HG02798 (cell line): ENCODE measurements around the gene AIFM3.
"Not testable (repeated sequence)": the region's sequence is repeated elsewhere in the genome, so short reads cannot be mapped to it uniquely, and the experiment has no call there.

Experiments
- ATAC-seq: cut with Tn5 transposase; IDR thresholded peaks from one replicate; pipeline ENCODE4 v1.9.1; 2021; ENCODE audit warnings: mild to moderate bottlenecking; ENCODE audit not compliant: unreplicated experiment, poor library complexity

Gene AIFM3

DNA sequence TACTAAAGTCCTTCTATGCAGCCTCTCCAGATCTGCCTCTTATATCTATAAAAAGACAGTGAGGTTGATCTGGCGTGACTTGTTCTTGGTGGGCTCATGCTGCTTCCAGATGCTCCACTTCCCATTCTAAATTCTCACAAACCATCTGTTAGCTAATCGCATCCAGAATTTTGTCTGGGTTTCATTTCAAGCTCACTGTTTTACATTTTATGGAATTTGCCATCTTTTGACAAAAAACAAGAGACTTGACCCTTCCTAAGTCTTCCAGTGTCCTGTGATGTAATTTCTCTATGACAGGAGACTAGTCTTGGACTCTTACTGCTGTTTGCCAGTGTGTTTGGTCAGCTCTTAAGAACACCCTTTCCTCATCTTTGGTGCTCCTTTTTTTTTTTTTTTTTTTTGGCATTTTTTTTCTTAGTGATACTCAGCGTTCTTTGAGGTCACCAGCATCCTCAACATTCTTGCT is 26.8 kb upstream of the AIFM3 start:
- no peak for ATAC-seq

DNA sequence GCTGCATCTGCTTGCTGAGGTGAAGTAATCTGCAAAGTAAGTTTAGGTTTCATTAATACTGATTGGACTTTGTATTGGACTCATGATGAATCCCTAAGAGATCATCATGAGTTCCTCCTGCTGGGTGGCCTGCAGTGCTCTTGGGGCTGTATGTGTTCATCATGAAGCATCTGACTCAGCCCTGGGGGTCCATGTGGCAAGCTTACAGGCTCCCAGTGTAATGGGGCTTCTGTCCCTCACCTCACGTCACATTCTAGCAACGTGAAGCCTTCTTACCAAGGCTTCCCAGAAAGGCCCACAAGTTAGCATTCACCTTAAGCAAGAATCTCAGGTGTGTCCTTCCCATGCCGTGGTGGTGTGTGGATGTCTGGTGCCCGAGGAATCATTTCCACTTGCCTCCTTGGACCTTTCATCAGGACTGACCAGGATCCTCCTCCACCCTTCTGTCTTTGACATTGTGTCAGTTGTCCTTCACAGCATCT is 26.1 kb upstream of the AIFM3 start:
- no peak for ATAC-seq

DNA sequence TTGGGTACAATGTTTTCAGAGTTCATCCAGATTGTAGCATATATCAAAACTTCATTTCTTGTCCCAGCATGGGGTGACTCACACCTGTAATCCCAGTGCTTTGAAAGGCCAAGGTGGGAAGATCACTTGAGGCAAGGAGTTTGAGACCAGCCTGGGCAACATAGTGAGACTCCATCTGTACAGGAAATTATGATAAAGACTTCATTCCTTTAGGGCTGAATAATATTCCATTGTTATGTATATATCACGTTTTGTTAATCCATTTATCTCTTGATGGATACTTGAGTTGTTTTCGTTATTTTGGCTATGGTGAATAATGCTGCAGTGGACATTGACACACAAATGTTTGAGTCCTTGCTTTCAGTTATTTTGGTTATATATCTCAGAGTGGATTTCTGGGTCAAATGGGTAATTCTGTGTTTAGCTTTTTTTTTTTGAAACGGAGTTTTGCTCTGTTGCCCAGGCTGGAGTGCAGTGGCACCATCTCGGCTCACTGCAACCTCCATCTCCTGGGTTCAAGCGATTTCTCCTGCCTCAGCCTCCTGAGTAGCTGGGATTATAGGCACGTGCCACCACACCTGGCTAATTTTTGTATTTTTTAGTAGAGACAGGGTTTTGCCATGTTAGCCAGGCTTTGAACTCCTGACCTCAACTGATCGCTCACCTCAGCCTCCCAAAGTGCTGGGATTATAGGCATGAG is 24.7 kb upstream of the AIFM3 start:
- ATAC-seq = not testable (repeated sequence)

DNA sequence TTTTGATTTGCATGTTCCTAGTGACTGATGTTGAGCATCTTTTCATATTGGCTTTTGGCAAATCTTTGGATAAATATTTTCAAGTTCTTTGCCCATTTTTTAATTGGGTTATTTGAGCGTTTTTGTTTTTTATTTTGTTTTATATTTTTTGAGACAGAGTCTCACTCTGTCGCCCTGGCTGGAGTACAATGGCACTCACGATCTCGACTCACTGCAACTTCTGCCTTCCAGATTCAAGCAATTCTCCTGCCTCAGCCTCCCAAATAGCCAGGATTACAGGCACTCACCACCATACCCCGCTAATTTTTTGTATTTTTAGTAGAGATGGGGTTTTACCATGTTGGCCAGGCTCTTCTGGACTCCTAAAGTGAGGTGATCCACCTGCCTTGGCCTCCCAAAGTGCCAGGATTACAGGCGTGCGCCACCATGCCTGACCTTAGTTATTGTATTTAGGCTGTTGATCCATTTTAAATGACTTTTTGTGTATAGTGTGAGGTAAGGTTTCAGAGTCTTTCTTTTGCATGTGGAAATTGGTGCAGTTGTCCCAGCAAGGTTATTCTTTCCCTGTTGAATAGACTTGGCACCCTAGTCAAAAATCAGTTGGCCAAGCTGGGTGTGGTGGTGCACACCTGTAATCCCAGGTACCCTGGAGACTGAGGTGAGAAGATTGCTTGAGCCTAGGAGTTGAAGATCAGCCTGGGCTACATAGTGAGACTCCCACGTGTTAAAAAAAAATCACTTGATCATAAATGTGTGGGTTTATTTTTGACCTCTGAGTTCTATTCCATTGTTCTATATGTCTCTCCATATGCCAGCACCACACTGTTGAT is 23.7 kb upstream of the AIFM3 start:
- no peak for ATAC-seq

DNA sequence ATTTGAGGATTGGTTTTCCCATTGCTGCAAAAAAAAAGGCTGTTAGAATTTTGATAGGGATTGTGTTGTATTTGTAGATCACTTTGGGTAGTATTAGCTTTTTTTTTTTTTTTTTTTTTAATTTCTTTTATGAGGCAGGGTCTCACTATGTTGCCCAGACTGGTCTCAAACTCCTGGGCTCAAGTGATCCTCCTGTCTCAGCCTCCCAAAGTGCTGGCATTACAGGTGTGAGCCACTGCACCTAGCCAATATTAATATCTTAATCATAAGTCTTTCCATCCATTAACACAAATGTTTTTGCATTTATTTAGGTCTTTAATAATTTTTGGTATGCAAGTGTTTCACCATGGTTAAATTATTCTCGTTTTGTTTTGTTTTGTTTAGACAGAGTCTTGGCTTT is 23.0 kb upstream of the AIFM3 start:
- ATAC-seq = no peak

DNA sequence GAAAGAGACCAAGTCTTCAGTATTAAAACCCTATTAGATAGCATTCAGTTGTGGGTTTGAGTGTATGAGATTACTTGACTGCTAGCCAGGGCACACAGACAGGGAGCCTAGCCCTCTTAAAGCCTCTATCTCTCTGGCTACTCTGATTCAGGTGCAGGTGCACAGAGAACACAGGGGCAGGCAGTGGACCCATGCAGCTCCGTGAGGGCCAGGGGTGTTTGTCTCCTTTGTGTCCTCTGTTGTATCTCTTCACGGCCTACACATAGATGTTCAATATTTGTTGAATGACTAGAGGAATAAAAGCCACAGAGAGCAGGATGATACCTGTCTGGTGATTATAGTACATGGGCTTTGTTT is 21.5 kb upstream of the AIFM3 start:
- no peak for ATAC-seq

DNA sequence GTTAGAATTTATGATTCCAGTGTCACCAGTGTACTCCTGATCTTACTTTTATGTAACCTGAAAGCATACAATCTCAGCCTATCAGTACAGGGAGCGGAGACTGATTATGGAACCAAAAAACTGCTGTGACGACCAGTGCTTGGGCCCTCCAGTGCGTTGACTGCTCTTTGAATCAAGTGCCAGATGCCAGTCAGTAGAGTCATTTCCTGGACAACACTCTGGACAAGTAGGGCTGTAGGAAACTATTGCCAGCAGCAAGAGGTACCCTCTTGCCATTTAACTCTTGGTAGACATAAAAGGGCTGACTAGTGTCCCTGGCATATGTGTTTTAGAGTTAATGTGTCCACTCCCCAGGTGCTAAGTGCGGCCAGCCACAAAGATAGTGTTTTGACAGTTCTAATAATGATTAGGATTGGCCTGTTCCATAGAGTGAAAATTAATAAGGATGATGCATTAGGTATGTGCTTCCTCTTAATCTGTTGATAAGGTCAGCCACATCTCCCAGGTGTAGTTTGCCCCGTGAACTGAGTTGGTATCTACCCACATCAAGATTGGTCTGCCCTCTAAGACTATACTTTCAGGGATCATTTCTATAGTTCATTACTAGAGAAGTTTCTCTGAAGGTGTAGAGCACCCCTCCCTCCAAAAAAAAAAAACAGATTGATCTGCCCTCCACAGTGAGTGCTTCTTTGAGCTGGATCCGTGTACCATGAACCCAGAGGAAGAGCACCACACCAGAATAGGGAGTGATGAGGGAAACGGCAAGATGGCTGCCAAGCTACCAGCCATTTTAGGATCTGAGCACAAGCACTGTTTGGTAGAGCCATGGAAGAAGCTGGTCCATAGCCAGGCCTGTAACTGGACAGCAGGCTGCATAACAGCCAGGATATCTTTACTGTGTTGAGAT is 20.7 kb upstream of the AIFM3 start:
- no peak for ATAC-seq

DNA sequence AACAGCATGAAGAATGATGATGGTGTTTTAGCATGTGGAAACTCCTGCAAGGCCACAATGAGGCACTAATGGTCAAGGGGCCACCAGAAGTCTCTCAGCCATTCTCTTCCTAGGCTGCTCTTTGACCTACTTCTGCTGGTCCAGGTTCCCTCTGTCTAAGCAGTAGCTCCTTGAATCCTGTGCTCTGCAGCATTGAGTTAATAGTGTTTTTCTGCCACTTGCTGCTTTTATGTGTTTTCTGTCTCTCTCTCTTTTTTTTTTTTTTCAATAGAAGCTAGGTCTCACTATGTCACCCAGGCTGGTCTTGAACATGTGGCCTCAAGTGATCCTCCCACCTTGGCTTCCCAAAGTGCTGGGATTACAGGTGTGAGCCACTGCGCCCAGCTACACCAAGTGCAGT is 20.1 kb upstream of the AIFM3 start:
- ATAC-seq = no peak

DNA sequence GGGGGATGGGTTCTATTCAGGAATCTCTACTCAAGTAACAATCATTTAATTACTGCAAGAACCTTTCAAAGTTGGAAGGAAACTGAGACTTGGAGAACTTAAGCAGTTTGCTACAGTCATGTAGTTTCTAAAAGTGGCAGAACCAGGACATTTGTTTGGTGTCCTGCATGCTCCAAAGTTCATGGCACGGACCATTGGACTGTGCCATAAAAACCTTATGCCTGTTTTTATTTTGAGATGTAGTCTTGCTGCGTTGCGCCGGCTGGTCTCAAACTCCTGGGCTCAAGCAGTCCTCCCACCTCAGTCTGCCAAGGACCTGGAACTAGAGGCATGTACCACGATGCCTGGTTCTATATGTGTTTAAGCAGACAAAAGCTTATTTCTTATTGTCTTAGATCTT is 18.6 kb upstream of the AIFM3 start:
- no peak for ATAC-seq

DNA sequence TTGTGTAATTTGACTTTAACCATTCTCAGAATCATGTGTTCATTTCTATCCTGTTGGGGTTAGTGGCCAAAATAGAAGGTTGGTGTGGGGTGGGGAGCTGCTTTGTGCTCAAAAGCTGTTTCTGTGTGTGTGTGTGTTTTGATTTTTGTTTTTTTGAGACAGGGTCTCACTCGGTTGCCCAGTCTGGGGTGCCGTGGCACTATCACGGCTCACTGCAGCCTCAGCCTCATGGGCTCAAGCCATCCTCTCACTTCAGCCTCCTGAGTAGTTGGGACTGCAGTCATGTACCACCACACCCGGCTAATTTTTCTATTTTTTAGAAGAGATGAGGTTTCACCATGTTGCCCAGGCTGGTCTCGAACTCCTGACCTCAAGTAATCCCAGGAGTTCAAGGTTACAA is 18.1 kb upstream of the AIFM3 start:
- no peak for ATAC-seq

DNA sequence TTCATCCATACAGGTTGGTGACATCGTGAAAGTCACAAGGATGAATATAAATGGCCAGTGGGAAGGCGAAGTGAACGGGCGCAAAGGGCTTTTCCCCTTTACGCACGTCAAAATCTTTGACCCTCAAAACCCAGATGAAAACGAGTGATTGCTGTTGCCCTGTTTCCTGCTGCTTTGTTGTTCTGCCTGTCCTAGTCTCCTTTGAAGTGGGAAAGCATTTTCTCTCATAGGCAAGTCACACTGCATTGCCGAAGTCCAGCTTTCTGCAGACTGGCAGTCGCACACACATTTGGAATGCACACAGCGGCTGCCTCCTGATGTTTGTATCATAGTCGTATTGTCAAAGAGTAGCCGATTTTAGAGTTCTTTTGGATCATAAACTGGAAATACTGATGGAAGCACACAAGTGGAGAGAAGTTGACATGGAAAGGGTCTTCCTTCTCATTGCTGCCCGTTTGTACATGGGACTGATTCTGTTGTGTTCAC is 17.3 kb upstream of the AIFM3 start:
- ATAC-seq = no peak

DNA sequence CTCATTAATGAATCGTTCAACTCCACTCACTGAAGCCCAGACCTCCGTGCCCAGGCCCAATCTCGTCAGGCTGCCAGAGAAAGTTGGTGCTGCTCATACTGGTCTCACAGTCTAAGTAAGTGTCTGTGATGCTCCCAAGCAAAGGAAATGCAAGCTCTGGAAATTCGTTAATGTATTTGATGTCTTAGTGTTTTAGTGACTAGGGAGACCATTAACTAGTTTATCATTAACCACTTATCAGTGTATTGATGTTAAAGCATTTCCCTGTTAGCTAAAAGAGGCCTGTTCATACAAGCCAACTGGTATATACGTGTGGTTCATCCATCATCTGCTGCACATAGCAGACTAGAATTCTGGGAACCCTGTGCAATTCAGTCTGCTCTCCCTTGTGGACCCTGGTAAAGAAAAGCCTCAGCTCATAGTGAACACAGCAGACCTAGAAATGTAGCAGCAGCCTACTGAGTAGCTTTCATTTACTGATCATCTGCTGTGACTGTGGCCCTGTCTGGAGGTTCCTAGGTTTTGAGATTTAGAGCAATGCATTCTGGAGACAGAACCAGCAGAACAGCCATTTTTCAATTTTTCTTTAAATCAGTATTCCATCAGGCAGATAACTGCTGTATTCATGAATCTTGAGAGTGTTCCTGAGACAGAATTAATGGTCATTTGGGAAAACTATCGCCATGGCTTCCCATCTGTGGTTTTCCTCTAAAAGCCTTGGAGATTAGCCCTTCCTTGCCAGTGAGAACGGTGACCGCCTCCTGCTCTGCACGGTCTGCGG is 15.7 kb upstream of the AIFM3 start:
- ATAC-seq = no peak

DNA sequence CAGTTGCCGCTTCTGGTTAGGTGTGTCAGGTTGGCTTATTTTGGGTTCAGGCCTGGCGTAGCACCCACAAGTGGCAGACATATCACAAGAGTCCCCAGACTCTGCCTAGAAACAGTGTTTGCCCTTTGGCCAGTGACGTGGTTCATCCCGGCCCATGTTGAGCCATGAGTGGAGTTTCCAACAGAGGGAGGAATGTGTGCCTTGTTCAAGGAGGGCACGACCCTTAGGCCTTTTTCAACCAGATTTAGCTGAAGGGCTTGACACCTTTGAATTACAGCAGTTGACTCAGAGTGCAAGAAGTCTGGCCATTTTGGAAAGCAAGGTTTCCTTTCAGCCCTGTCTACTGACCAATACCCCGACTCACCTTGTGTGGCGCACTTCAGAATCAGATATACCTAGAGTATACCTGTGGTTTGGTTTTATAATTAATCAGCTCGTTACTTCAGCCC is 15.1 kb upstream of the AIFM3 start:
- no peak for ATAC-seq

DNA sequence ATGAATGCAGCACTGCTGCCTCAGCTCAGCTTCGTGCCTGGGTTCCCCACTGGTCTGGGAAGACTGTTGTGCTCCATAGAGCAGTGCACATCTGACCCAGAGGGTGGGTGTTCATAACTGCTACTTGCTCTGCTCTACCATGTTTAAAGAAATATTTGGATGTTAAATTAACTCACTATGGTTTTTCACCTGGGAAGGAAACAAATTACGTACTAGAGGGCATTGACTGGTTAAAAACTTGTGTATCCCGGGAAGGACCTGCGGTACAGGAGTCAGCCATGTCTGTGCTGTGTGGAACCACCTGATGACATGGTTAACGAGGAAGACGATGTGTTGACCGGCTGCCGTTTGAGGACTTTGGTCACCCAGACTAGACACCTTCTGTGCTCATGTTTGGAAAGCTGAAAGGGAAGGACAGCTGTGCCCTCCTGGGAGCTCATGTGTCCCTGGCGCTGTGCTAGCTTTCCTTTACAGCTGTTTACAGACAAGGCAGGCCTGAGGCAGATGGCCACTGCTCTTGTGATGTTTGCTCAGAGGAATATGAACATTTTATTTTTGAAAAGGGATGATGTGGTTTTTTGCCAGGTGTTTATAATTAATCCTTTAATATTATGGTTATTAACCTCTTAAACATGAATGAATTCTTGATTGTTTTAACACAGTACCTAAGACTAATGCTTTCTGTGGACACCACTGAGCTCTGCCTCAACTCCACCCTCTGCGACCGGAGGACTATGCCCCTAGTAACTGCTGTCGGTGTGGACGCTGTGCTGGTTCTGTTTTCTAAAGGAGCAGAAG is 14.3 kb upstream of the AIFM3 start:
- no peak for ATAC-seq

DNA sequence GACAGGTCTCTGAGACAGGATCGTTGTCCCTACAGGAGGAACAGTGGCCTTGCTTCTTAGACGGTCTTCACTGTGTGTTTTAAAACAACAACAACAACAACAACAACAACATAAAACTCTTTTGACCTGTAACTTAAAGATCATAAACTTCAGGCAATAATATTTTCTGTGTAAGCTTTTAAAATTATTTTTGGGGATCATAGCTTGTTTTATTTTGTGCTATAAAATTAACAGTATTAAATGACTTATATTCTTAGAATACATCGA is 13.8 kb upstream of the AIFM3 start:
- no peak for ATAC-seq

DNA sequence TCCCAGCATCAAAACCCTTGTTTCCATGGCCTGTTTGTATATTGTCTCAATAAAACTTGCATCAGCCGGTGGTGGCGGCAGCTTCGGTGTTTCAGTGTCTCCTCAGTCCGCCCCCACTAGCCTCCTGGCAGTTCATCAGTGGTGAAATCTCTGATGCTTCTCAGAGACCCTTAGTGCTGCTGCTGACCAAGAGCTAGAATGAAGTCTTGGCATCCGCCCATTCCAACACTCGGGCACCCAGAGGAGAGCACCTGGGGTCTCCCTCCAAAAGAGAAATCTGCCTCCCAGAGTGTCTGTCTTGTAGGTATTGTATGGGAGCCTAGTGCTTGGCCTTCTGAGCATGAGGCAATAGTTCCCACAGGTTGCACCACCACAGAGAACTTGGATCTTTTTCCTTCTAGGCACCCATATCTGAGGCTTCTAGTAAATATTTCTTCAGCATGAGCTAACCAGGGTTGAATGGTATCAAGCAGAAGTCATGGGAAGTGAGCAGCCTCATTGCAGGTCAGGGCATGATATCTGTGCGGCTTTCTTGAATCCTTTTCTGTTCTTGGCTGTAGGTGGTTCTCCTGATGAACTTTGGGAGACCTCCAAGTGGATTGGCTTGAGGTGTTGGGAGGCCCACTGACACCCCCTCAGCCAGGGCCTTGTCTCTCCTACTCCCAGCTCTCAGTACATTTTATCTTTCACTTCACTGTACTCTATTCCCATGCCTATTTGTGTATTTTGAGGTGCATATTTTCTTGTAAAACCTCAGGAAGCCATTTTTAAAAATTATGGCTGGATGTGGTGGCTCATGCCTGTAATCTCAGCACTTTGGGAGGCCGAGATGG is 13.2 kb upstream of the AIFM3 start:
- no peak for ATAC-seq

DNA sequence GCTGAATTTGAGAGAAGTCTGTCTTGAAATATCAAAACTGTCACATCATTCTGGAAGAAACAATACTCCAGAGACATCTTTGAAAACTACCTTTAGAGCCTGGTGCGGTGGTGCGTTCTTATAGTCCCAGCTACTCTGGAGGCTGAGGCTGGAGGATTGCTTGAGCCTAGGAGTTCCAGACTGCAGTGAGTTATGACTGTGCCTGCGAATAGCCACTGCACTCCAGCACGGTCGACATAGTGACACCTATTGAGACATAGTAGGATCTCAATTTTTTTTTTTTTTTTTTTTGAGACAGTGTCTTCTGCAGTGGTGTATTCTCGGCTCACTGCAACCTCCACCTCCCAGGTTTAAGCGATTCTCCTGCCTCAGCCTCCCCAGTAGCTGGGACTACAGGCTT is 11.5 kb upstream of the AIFM3 start:
- no peak for ATAC-seq
